C4-2B (cell line): Measurements from ENCODE around the gene CNIH2.
A peak's percentile ranks its signal among the peaks of the same experiment; 100 is the strongest.
"Not testable (repeated sequence)": the region's sequence is repeated elsewhere in the genome, so short reads cannot be mapped to it uniquely, and the experiment has no call there.

Experiments
- H3K27ac ChIP-seq: fragments of 450-650 bp; 2 replicates; pipeline ENCODE4 v1.5.1; 2017
- ZFX ChIP-seq: fragments of 450-650 bp; IDR thresholded peaks from 2 replicates; pipeline ENCODE4 v1.6.1; 2017
- TF ChIP-seq, protein P1 (sequence below): fragments of 450-650 bp; conservative IDR thresholded peaks from 2 replicates; pipeline ENCODE4 v1.5.1; 2017; ENCODE audit warnings: mild to moderate bottlenecking

The CNIH2 gene

DNA sequence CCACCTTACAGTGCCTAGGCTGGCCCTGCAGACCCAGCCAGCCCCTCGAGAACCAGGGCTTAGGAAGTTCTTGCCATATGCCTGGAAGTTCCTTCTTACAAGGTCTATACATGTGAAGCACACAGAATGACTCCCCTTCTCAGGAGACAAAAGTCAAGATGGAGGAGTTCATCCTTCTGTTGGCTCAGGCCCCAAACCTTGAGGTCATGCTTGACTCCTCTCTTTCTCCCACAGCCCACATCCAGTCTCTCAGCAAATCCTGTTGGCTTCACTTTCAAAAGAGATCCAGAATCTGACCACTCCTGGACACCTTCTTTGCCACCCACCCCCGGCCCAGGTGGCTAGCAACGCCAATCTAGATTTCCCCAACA, 40.6 kb downstream of the CNIH2 start:
- TF ChIP-seq, protein P1, sequence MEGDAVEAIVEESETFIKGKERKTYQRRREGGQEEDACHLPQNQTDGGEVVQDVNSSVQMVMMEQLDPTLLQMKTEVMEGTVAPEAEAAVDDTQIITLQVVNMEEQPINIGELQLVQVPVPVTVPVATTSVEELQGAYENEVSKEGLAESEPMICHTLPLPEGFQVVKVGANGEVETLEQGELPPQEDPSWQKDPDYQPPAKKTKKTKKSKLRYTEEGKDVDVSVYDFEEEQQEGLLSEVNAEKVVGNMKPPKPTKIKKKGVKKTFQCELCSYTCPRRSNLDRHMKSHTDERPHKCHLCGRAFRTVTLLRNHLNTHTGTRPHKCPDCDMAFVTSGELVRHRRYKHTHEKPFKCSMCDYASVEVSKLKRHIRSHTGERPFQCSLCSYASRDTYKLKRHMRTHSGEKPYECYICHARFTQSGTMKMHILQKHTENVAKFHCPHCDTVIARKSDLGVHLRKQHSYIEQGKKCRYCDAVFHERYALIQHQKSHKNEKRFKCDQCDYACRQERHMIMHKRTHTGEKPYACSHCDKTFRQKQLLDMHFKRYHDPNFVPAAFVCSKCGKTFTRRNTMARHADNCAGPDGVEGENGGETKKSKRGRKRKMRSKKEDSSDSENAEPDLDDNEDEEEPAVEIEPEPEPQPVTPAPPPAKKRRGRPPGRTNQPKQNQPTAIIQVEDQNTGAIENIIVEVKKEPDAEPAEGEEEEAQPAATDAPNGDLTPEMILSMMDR, result no peak
- no peak for TF ChIP-seq ZFX
- no peak overlapping the region for H3K27ac ChIP-seq

DNA sequence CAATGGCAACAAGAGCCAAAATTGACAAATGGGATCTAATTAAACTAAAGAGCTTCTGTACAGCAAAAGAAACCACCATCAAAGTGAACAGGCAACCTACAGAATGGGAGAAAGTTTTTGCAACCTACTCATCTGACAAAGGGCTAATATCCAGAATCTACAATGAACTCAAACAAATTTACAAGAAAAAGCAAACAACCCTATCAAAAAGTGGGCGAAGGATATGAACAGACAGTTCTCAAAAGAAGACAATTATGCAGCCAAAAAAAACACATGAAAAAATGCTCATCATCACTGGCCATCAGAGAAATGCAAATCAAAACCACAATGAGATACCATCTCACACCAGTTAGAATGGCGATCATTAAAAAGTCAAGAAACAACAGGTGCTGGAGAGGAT, 42.3 kb downstream of the CNIH2 start:
- not testable (repeated sequence) for H3K27ac ChIP-seq

DNA sequence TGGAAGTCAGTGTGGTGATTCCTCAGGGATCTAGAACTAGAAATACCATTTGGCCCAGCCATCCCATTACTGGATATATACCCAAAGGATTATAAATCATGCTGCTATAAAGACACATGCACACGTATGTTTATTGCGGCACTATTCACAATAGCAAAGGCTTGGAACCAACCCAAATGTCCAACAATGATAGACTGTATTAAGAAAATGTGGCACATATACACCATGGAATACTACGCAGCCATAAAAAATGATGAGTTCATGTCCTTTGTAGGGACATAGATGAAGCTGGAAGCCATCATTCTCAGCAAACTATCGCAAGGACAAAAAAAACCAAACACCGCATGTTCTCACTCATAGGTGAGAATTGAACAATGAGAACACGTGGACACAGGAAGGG, 42.8 kb downstream of the CNIH2 start:
- not testable (repeated sequence) for H3K27ac ChIP-seq

DNA sequence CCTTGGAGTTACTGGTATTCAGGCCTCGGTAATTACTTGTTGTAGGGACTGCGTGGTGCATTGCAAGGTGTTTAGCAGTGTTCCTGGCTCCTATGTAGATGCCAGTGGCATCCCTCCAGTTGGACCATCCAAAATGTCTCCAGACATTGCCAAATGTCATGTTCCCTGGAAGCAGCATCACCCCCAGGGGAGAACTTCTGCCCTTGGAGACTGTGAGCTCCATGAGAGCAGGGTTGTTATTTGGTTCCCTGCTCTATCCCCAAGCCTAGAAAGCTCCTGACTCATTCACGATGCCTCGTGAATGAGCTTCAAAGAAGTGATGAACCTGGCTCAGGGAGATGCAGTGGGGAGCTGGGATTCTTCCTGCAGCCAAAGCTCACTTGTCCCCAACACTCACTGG, 43.6 kb downstream of the CNIH2 start:
- H3K27ac ChIP-seq, result no peak overlapping the region
- TF ChIP-seq, protein P1, result no peak
- 0 out of 2 replicates have a peak, but pooled peaks have one; percentile 15 for TF ChIP-seq ZFX

DNA sequence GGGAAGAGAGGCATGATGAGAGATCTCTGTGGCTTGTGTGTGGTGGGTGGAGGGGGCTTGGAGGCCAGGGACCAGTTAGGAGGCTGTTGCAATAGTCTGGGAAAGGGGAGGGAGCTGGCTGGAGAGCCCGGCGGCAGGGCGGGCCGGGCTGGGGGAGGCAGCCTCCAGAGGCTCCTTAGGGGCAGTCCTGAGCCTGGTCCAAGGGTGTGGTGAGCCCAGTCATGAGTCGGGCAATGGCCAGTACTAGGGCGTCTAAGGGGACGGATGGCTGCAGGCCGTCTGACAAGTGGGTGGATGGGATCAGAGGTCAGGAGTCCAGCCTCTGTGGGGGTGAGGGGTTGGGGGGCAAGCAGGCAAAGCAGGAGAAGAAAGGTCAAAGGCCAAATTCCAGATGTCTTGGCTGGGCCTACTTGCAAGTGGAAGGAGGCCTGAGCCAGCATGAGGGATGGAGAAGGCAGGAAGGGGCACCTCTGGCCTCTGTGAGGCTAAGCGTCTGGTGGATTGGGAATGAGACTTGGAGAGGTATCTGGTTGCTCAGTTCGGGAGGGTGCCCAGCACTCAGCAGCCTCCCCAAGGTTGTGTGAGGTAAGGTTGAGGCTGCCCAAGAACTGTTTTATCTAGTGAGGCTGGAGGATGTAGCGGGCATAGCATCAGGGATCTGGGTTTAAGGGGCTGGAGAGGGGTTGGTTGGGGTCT, 44.9 kb downstream of the CNIH2 start:
- no peak overlapping the region for H3K27ac ChIP-seq
- TF ChIP-seq, protein P1, result no peak
- no peak for TF ChIP-seq ZFX

DNA sequence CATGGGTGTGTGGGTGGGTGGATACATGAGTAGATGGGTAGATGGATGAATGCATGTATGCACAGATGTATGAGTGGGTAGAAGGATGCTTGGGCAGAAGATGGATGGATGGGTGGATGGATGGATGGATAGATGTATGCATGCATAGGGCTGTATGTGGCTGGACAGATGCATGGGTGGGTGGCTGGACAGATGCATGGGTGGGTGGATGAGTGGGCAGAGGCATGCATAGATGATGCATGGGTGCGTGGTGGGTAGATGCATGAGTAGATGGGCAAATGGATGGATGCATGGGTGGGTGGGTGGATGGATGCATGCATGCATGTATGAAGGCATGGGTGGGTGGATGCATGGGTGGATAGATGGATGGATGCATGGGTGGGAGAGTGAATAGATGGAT, 45.7 kb downstream of the CNIH2 start:
- no peak overlapping the region for H3K27ac ChIP-seq
- TF ChIP-seq ZFX, result no peak
- TF ChIP-seq, protein P1, result no peak

DNA sequence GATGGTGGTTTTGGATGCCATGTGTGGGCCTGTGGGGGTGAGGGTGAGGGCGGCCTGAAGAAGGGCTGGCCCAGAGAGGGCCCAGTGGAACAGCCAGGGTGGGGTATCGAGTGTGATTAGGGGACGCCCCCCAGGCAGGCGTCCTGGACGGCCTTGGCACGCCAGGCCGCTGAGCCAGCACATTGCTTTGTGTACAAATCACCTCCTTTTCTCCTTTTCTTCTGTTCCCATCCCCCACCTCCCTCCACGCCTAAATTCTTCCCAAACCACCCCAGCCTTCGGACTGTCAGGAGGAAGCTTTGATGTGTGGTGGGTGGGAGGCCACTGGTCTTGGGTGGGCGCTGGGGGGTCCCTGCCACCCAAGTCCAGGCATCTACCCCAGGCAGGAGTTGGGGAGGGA, 46.7 kb downstream of the CNIH2 start:
- TF ChIP-seq, protein P1, result no peak
- TF ChIP-seq ZFX, result no peak
- H3K27ac ChIP-seq, result no peak overlapping the region

DNA sequence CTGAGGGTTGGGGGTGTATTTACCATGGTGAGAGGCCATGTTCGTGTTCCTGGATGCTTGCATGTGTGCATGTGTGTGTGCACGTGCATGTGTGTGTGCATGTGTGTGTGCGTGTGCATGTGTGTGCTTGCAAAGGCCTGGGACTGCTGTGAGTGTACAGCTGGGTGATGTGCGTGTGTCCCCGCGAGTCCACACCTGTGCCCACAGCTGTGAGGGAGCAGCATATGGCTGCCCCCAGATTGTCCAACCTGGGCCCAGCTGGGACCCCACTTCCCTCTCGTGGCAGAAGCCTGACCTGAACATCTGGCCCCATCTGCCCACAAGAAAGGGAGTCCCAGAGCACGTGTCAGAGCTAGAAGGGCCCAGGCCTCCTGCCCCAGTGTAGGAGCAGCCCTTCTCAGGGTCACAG, 47.3 kb downstream of the CNIH2 start:
- no peak overlapping the region for H3K27ac ChIP-seq
- TF ChIP-seq, protein P1, result no peak
- no peak for TF ChIP-seq ZFX
